ENCODE data around the gene ANKHD1.

The ANKHD1 gene, protein sequence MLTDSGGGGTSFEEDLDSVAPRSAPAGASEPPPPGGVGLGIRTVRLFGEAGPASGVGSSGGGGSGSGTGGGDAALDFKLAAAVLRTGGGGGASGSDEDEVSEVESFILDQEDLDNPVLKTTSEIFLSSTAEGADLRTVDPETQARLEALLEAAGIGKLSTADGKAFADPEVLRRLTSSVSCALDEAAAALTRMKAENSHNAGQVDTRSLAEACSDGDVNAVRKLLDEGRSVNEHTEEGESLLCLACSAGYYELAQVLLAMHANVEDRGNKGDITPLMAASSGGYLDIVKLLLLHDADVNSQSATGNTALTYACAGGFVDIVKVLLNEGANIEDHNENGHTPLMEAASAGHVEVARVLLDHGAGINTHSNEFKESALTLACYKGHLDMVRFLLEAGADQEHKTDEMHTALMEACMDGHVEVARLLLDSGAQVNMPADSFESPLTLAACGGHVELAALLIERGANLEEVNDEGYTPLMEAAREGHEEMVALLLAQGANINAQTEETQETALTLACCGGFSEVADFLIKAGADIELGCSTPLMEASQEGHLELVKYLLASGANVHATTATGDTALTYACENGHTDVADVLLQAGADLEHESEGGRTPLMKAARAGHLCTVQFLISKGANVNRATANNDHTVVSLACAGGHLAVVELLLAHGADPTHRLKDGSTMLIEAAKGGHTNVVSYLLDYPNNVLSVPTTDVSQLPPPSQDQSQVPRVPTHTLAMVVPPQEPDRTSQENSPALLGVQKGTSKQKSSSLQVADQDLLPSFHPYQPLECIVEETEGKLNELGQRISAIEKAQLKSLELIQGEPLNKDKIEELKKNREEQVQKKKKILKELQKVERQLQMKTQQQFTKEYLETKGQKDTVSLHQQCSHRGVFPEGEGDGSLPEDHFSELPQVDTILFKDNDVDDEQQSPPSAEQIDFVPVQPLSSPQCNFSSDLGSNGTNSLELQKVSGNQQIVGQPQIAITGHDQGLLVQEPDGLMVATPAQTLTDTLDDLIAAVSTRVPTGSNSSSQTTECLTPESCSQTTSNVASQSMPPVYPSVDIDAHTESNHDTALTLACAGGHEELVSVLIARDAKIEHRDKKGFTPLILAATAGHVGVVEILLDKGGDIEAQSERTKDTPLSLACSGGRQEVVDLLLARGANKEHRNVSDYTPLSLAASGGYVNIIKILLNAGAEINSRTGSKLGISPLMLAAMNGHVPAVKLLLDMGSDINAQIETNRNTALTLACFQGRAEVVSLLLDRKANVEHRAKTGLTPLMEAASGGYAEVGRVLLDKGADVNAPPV (N-terminal part only)

DNA sequence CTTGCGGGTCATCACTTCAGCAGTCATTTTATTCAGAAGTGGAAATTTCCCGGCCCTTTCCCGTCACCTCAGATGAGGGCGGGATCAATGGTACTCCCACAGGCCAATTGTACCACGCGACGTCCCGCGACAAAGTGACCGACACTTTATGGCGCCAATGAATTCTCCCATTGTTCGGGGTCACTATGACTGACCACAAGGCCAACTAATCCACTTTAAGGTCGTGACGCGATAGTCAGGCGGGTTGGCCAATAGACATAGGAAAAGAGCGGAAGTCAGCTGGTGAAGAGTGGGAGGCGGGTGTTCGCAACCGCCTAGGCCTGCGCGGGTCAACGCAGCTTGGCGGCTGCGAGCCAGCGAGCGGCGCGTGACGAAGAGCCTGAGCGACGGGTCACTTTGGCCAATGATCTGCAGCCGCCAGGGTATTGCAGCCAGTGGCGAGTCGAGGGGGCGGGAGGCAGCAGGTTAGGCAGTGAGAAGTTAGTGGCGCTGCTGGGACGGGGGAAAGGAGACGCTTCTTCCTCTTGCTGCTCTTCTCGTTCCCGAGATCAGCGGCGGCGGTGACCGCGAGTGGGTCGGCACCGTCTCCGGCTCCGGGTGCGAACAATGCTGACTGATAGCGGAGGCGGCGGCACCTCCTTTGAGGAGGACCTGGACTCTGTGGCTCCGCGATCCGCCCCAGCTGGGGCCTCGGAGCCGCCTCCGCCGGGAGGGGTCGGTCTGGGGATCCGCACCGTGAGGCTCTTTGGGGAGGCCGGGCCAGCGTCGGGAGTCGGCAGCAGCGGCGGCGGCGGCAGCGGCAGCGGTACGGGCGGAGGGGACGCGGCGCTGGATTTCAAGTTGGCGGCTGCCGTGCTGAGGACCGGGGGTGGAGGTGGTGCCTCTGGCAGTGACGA is at the start of gene ANKHD1:
Gene ANKHD1, plus strand, starts transcription at position 472 of the 896 bp plus-strand sequence. Its CDS starts 135 bp downstream, at position 607.
- peak; percentile 97 for FAIRE-seq

DNA sequence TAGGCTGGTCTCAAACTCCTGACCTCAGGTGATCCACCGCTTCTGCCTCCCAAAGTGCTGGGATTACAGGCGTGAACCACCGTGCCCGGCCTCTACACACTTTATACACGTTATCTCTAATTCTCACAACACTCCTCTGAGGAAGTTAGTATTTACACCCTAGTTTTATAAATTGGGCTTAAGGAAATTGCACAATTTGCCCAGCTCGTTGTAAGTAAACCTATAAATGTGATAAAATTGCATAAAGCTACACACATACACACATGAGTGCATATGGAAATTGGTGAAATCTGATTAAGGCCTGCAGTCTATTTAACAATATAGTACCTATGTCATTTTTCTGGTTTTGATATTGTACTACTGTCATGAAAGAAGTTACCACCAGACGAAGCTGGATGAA is 46.1 kb upstream of the ANKHD1 start:
- FAIRE-seq, result no peak

DNA sequence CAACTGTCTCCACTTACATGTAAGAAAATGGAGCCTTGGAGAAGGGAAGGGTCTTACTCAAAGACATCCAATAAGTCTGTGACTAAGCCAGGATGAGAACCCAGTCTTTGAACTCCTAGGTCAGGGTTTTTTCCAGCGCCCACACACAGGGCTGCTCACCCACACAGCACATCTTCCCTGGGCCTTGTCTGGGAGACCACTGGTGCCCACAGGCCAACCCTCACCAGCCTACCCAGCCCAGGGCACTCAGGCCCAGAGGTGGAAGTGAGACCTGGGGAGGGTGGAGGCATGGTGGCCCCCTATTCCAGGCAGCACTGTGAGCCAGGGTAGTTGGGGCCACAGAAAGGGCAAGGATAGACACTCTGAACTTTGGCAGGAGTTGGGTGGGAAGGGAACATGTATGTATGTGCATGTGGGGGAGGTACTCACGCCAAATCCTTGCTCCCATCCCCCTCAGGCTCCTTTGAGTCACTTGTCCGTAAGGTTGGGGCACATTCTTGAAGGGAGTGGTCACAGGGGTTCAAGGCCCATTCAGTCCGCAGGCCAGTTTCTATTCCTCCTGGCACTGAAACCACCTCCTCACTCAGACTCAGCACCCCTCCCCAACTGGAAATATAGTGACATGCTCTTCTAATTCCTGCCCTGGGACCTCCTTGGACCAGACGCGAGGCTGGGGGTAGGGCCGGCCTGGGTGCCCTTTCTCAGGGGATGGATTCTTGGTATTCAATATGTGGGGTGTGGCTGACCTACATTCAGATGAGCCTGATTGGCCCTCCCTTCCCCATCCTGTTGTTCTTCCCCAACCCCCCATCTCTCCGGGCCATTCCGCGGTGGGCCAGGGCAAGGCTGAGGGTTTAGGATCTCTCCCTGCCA is 44.5 kb upstream of the ANKHD1 start:
- no peak for FAIRE-seq

DNA sequence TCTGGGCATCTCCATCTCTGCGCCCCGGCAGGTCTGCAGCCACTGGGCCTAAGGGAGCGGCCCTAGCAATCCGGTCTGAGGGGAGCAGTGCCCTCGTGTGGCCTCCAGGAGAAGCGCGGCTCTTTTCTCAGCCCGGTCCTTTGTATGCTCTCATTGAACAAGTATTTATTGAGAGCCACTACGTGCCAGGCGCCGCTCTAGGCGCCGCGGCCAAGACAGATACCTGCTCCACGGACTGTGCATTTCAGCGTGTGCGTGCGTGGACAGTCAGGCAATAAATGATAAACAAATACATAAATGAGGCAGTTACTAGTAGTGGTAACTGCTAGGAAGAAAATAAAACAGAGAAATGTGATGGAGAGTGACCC is 43.9 kb upstream of the ANKHD1 start:
- peak; percentile 37 for FAIRE-seq

- FAIRE-seq, result no peak
Measured at GRCh38 chr5:140358738-140359310, 42.8 kb upstream of the ANKHD1 start.

DNA sequence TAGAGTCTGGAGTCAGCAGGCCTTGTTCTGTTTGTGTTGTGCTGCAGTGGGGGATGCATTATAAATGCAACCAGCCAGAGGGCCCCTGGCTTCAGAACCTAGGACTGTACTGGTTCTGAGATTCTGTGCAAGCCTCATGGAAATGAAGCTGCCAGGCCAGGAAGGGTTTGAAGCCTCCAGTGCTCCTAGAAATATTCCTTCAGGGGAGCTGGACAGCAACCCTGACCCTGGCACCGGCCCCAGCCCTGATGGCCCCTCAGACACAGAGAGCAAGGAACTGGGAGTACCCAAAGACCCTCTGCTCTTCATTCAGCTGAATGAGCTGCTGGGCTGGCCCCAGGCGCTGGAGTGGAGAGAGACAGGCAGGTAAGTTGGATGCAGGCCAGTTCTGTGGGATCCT is 41.5 kb upstream of the ANKHD1 start, which contains the start of gene SLC4A9:
Gene SLC4A9, plus strand, starts transcription at position 94 of the 400 bp plus-strand sequence. Its CDS starts 43 bp downstream, at position 137.
- no peak for FAIRE-seq

DNA sequence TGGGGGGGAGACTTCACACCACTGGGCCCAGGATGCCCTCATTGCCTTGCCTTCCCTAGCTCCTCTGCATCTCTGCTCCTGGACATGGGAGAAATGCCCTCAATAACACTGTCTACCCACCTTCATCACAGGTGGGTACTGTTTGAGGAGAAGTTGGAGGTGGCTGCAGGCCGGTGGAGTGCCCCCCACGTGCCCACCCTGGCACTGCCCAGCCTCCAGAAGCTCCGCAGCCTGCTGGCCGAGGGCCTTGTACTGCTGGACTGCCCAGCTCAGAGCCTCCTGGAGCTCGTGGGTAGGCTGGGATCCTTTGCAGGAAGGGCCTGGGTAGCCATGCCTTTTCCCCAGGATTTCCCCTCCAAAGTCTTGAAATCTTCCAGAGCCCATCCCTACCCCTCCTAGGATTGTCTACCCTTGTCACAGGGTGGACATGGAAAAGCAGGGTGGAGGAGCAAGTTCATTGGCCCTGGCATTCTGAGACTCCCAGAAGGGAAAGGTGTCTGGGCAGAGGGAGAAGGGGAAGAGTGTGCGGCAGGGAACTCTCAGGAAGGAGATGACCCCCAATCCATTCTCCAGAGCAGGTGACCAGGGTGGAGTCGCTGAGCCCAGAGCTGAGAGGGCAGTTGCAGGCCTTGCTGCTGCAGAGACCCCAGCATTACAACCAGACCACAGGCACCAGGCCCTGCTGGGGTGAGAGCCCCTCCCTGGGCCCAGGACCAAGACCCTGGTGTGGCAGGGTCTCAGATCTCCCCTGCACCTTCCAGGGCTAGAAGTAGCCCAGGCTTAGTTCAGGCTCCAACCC is 40.8 kb upstream of the ANKHD1 start:
- FAIRE-seq, result no peak

GRCh38 chr5:140361901-140362300 is 39.7 kb upstream of the ANKHD1 start:
- no peak for FAIRE-seq

GRCh38 chr5:140362311-140362710 is 39.3 kb upstream of the ANKHD1 start:
- FAIRE-seq, result no peak

- FAIRE-seq, result no peak
Measured at GRCh38 chr5:140362875-140363630, 38.6 kb upstream of the ANKHD1 start.

- FAIRE-seq, result no peak
Measured at GRCh38 chr5:140363631-140364471, 37.8 kb upstream of the ANKHD1 start.

DNA sequence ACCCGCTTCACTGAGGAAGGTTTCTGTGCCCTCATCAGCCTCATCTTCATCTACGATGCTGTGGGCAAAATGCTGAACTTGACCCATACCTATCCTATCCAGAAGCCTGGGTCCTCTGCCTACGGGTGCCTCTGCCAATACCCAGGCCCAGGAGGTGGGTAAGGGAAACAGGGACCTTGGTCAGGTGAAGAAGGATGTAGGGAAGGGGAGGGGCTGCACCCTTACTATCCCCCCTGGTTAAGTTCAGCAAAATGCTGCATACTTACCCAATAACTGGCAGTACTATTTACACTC is 37.2 kb upstream of the ANKHD1 start:
- no peak for FAIRE-seq

DNA sequence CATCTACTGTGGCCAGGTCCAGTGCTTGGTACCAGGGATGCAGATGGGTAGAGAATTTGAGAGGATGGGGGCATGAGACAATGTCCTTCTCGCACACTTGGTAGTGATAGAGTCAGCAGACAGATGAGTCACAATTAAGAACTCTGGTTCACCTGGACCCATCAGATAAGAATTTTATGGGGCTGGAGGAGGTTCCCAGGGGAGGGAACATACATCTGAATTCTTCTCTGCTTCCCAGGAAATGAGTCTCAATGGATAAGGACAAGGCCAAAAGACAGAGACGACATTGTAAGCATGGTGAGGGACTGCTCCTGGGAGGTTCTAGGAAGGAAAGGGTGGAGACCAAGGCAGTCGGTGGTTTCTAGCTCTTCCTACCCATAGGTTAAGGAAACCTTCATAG is 36.4 kb upstream of the ANKHD1 start:
- no peak for FAIRE-seq

DNA sequence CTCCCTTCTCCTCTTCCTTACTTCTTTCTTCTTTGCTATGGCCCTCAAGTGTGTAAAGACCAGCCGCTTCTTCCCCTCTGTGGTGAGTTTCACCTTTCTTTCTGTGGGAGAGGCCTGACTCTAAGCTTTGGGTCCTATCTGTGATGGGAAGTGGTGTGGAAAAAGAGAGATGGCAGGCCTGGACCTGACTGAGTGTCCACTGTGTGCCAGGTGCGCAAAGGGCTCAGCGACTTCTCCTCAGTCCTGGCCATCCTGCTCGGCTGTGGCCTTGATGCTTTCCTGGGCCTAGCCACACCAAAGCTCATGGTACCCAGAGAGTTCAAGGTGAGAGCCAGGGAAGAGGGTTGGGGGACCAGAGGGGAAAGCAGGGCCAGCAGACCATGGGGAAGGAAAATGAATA is 35.7 kb upstream of the ANKHD1 start:
- FAIRE-seq, result no peak

DNA sequence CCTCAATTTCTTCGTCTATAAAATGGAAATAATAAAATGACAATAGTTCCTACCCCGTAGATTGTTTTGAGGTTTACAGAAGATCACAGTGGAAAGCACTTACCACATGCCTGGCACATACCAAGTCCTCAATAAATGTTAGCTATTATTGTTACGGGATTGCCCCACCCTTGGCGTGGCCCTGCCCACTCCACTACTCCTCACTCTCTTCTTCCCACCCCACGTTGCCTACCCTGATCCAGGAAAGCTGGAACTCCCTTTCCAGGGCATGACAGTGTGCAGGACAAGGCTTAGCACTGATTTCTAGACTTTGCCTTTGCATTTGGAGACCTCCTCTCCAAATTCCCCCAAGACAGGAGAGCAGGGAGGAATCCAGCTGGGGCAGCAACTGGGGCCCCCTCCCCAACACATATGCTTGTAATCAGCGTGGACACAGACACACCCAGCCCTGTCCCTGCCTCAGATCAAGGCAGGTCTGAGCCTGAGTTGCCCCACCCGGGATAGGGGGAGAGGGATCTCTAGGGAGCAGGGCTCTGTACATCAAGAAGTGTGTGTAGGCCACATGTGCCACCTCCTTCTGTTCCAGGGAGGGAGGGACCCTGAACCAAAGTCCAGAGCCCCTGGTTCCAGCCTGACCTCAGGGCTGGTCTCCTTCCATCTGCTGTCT is 34.9 kb upstream of the ANKHD1 start:
- no peak for FAIRE-seq

DNA sequence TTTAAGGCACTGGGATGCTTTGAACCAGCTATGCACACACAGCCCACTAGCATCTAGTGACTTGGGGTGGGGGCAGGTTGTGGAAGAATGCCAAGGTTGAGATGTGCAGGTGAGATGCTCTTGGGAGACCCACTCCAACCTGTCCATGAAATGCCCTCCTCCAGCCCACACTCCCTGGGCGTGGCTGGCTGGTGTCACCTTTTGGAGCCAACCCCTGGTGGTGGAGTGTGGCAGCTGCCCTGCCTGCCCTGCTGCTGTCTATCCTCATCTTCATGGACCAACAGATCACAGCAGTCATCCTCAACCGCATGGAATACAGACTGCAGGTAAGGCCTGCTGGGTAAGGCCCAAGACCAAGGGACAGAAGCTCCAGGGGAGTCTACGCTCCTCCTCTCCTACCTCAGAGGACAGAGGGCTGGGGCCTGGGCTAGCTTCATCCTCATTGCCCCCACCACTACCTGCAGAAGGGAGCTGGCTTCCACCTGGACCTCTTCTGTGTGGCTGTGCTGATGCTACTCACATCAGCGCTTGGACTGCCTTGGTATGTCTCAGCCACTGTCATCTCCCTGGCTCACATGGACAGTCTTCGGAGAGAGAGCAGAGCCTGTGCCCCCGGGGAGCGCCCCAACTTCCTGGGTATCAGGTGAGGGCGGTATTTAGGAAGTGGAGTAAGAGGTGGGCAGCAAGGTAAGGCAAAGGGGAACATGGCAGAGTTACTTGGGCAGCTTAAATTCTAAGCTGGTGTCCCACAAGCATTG is 34.2 kb upstream of the ANKHD1 start:
- FAIRE-seq, result no peak
